SK-N-MC (cell line): ENCODE data around the gene PPARA.

Source experiments
- DNase-seq: peaks from one replicate; pipeline ENCODE4 v3.0.0-alpha.2; 2011; ENCODE audit warnings: low read depth, low spot score
- H3K27ac ChIP-seq: fragments of 200-600 bp; sonication (generic); 2 replicates; pipeline ENCODE4 v1.5.1; 2016; ENCODE audit warnings: mixed run types
- H3K36me3 ChIP-seq: fragments of 200-600 bp; sonication (generic); 2 replicates; pipeline ENCODE4 v1.6.1; 2017; ENCODE audit warnings: antibody characterized with exemption, low read length, mixed read lengths; ENCODE audit not compliant: insufficient read depth
- H3K4me3 ChIP-seq: fragments of 200-600 bp; sonication (generic); 2 replicates; pipeline ENCODE4 v1.5.1; 2016
- H3K9ac ChIP-seq: fragments of 200-600 bp; sonication (generic); 2 replicates; pipeline ENCODE4 v1.8.0; 2017; ENCODE audit warnings: mixed run types, mixed read lengths; ENCODE audit not compliant: insufficient read length
- H3K9me3 ChIP-seq: fragments of 200-600 bp; sonication (generic); 2 replicates; pipeline ENCODE4 v1.6.1; 2017; ENCODE audit warnings: low read depth, mild to moderate bottlenecking, antibody characterized with exemption, low read length, moderate library complexity, mixed read lengths
- EZH2 ChIP-seq: fragments of 200-600 bp; sonication (generic); IDR thresholded peaks from one replicate; pipeline ENCODE4 v1.6.1; 2017; ENCODE audit warnings: antibody characterized with exemption
- FOXP2 ChIP-seq: optimal IDR thresholded peaks from 2 replicates; pipeline ENCODE3; 2011; ENCODE audit warnings: mild to moderate bottlenecking, moderate library complexity; ENCODE audit not compliant: insufficient read depth; ENCODE audit errors: extremely low read length, control extremely low read depth
- POLR2AphosphoS5 ChIP-seq: IDR thresholded peaks from 2 replicates; pipeline ENCODE4 v1.6.1; 2012; ENCODE audit warnings: mild to moderate bottlenecking, low read depth, low read length, borderline replicate concordance

Gene PPARA

DNA sequence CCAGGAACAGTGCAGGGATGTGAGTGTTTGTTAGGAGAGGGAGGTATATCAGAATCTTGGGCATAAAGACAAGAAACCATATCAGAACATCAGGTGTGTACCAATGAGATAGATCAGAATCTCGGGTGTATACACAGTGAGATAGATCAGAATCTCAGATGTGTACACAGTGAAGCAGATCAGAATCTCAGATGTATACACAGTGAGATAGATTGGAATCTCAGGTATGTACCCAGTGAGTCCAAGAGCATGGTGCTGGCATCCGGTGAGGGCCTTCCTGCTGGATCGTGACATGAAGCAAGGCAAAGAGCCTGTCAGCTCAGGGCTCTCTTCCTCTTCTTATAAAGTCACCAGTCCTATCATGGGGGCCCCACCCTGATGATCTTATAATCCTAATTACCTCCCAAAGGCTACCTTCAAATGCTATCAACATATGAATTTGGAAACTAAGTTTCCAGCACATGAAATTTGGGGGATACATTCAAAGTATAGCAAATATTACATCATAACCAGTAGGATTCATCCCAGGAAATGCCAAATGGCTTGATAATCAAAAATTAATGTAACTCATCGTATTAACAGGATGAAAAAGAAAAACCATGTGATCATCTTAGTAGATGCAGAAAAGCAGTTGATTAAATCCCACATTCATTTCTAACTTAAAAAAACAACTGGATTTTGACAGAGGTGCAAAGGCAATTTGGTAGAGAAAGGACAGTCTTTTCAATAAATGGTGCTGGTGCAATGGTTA, 28.6 kb downstream of the PPARA start:
- H3K9me3 ChIP-seq, result peaks cover 19% of the 10 kb centered on the region; the same call in 1 of the 2 replicates
- no peak overlapping the region for H3K27ac ChIP-seq
- H3K9ac ChIP-seq, result no peak overlapping the region
- DNase-seq, result no peak
- peaks cover 5% of the 10 kb centered on the region; the same call in 1 of the 2 replicates for H3K36me3 ChIP-seq
- TF ChIP-seq EZH2 (no peak), POLR2AphosphoS5 (no peak), FOXP2 (no peak)
- H3K4me3 ChIP-seq, result no peak overlapping the region

DNA sequence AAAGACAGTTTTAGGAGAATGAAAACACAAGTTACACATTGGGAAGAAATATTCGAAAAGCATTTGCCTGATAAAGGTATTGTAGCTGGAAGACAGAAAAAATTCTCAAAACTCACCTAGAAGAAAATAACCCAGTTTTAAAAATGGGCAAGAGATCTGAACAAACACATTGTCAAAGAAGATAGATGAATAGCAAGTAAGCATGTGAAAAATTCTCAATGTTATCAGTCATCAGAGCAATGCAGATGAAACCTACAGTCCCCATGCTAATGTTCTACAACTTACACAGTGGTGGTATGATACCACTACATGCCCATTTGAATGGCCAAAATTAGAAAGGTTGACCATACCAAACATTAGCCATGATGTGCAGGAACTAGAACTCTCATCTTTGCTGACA, 29.4 kb downstream of the PPARA start:
- Histone ChIP-seq H3K27ac (no peak overlapping the region), H3K9me3 (peaks cover 19% of the 10 kb centered on the region; the same call in 1 of the 2 replicates), H3K4me3 (no peak overlapping the region), H3K36me3 (peaks cover 5% of the 10 kb centered on the region; the same call in 1 of the 2 replicates), H3K9ac (no peak overlapping the region)
- no peak for DNase-seq
- TF ChIP-seq EZH2 (no peak), FOXP2 (no peak), POLR2AphosphoS5 (no peak)

DNA sequence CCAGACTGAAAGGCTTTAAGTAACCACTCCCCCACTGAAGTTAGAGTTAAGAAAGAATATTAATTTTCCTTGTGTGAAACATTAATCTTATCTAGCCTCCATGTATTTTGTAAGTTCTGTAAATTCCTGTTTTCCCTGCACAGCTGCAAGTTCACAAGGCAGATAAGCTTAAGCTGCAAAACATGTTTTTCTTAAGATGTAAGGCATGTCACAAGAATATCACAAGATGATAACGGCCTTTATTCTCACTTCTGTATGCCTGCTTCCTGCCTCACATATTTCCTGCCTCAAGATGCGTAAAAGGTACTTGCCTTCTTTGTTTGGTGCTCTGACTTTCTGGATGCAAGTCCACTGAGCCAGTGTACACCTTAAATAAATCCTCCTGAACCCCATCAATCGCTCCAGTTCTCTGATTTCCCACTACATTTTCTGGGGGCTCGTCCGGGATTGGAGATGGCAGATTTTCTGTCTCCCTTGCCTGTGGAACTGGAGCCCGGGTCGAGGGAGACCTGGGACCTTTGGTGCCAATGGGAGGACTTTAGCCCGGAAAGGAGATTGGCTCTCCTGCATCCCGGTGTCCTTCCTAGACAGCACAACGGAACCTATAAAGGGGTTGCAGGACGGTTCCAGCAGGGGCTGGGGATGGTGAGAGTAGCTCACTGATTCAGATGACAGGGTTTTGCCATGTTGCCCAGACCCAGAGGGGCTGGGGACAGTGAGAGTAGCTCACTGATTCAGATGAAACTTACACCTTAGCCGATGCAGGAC, 30.2 kb downstream of the PPARA start:
- Histone ChIP-seq H3K4me3 (no peak overlapping the region), H3K36me3 (peaks cover 5% of the 10 kb centered on the region; the same call in 1 of the 2 replicates), H3K9me3 (peaks cover 19% of the 10 kb centered on the region; the same call in 1 of the 2 replicates), H3K9ac (no peak overlapping the region), H3K27ac (no peak overlapping the region)
- no peak for DNase-seq
- no peak for TF ChIP-seq FOXP2
- TF ChIP-seq EZH2, result no peak
- TF ChIP-seq POLR2AphosphoS5, result no peak

DNA sequence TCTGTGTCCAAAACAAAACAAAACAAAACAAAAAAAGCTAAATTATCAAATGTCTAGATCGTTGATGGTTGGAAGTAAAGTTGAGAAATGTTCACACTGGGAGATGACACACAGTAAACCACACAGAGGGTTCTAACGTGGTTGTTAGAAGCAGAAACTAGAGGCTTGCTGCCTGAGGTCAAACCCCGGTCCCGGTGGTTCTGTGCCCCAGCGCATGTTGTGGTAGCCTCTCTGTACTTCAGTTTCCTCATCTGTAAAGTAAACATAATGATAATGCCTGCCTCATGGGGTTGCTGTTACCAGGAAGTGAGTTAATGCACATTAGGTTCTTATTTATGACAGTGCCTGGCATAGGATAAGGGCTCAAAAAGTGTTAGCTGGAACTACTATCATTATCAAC, 33.4 kb downstream of the PPARA start:
- Histone ChIP-seq H3K36me3 (0 out of 2 replicates have a peak, but pooled peaks cover 5% of the 10 kb centered on the region), H3K9ac (no peak overlapping the region), H3K4me3 (no peak overlapping the region), H3K27ac (no peak overlapping the region), H3K9me3 (peaks cover 19% of the 10 kb centered on the region; the same call in 1 of the 2 replicates)
- TF ChIP-seq POLR2AphosphoS5 (no peak), FOXP2 (no peak), EZH2 (no peak)
- no peak for DNase-seq

DNA sequence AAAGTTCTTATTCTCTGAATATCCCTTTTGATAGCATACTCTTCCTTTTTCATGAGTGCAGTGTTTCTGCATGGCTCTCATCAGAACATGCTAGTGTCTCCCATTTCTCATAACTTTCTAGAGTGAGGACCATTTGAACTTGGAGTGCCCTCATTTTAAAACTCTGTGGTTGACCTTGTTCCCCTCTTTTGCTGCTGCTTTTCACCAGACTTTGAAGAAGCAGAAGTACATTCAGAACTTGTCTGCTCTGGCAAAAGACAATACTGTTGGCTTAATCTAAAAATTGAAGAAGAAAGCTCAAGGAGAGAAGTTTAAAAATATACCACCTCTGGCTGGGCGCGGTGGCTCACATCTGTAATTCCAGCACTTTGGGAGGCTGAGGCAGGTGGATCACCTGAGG, 35.0 kb downstream of the PPARA start:
- Histone ChIP-seq H3K36me3 (no peaks in the 10 kb centered on the region), H3K9ac (no peak overlapping the region), H3K9me3 (peaks cover 8% of the 10 kb centered on the region; the same call in 1 of the 2 replicates), H3K4me3 (no peak overlapping the region), H3K27ac (no peak overlapping the region)
- TF ChIP-seq EZH2 (no peak), FOXP2 (no peak), POLR2AphosphoS5 (no peak)
- DNase-seq, result no peak

DNA sequence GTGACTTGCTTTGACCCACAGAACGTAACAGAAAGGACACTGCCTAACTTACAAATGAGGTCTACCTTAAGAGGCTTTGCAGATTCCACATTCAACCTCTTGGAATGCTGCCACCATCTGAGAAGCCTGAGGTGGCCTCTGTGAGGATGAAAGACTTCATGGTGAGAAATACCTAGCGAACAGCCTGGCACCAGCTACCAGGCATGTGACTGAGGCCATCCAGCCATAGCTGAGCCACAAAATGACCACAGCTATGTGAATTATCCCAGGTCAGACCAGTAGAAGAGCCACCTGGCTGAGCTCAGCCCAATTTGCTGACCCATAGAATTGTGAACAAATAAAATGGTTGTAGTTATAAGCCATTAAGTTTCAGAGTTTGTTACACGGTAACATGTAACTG, 37.5 kb downstream of the PPARA start:
- TF ChIP-seq FOXP2 (no peak), EZH2 (no peak), POLR2AphosphoS5 (no peak)
- Histone ChIP-seq H3K4me3 (no peak overlapping the region), H3K9ac (no peak overlapping the region), H3K9me3 (no peaks in the 10 kb centered on the region), H3K36me3 (no peaks in the 10 kb centered on the region), H3K27ac (no peak overlapping the region)
- DNase-seq, result no peak

DNA sequence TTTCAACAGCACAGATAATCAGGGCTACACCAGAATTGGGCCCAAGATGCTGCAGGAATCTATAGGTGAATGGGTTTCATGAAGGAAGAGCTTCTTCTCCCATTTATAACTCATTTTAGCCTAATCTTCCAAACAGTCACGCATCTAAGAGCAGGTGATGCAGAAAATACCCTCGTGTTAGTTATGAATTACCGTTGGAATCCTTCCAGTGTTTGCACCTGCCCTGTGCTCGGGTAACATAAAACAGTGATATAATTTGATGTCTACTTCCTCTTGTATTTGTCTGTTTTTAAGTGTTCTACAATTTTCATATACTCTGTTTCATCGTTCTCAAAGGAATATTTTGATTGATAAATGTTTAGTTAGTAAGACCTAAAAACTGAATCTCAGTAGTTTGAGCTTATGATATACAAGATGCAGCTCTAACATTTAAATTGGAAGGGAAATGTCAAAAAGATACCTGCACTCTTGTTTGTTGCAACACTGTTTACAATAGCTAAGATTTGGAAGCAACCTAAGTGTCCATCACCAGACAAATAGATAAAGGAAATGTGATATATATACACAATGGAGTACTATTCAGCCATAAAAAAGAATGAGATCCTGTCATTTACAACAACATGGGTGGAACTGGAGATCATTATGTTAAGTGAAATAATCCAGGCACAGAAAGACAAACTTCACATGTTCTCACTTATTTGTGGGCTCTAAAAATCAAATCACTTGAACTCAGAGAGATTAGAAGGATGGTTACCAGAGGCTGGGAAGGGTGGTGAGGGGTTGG, 42.1 kb downstream of the PPARA start:
- Histone ChIP-seq H3K9ac (no peak overlapping the region), H3K4me3 (no peak overlapping the region), H3K27ac (no peak overlapping the region), H3K36me3 (no peaks in the 10 kb centered on the region), H3K9me3 (no peaks in the 10 kb centered on the region)
- TF ChIP-seq POLR2AphosphoS5 (no peak), FOXP2 (no peak), EZH2 (no peak)
- no peak for DNase-seq

DNA sequence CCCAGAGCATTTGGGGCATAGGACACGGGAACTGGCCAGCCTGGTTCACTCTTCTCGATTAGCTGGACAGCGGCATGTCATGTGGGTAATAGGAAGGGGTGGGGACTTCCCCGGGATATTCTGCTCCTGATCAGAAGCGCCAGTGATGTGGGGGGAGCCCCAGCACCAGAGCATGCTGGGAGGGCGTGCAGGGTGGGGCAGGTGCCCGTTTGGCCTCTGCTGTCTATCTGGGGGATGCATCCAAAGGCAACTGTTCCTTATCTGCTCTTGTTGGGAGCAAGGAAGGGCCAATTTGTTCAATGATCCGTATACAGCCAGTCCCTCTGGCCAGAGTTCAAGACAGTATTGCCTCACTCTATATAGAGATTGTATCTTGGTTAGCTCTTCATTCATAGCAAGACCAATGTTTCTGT, 43.6 kb downstream of the PPARA start:
- Histone ChIP-seq H3K27ac (no peak overlapping the region), H3K4me3 (no peak overlapping the region), H3K9me3 (no peaks in the 10 kb centered on the region), H3K36me3 (no peaks in the 10 kb centered on the region), H3K9ac (no peak overlapping the region)
- TF ChIP-seq EZH2, result no peak
- no peak for TF ChIP-seq POLR2AphosphoS5
- TF ChIP-seq FOXP2, result no peak
- no peak for DNase-seq
